Liver (tissue), 9 donors: Measurements from ENCODE around the gene PRSS33. TPM values are rescaled to one million over a fixed set of nuclear protein-coding genes. Genes with fewer than 3 reads are reported as not detected.

Experiments
- DNase-seq: peaks from one replicate; pipeline ENCODE4 v3.0.0-alpha.2; 2017; ENCODE audit warnings: low spot score
- H3K27ac ChIP-seq, 2 donors: one replicate each; pipeline ENCODE4 v1.7.0; 2013; ENCODE audit warnings: inconsistent platforms in 2 of 2, low read length in 2 of 2, control low read depth in 1 of 2, low read depth in 1 of 2, mild to moderate bottlenecking in 1 of 2
- H3K27me3 ChIP-seq, 4 donors: one replicate each; pipeline versions ENCODE4 v1.6.1 to v1.7.0; 2013; ENCODE audit warnings: low read length in 3 of 4, inconsistent platforms in 1 of 4, mild to moderate bottlenecking in 1 of 4, moderate library complexity in 1 of 4; ENCODE audit not compliant: control insufficient read depth in 4 of 4, insufficient read depth in 4 of 4
- H3K36me3 ChIP-seq, 4 donors: one replicate each; pipeline versions ENCODE4 v1.6.1 to v1.7.0; 2013; ENCODE audit warnings: low read length in 3 of 4, mild to moderate bottlenecking in 3 of 4, low read depth in 1 of 4, moderate library complexity in 1 of 4; ENCODE audit not compliant: control insufficient read depth in 4 of 4, insufficient read depth in 3 of 4
- H3K4me1 ChIP-seq, 4 donors: one replicate each; pipeline versions ENCODE4 v1.6.1 to v1.7.0; 2013; ENCODE audit warnings: low read length in 3 of 4, mild to moderate bottlenecking in 3 of 4, moderate library complexity in 1 of 4; ENCODE audit not compliant: control insufficient read depth in 4 of 4, insufficient read depth in 4 of 4
- H3K4me3 ChIP-seq, 3 donors: one replicate each; pipeline versions ENCODE4 v1.6.1 to v1.7.0; 2013; ENCODE audit warnings: low read length in 3 of 3, control low read depth in 1 of 3, low read depth in 1 of 3, mild to moderate bottlenecking in 1 of 3
- H3K9ac ChIP-seq, 2 donors: one replicate each; pipeline ENCODE4 v1.7.0; 2013; ENCODE audit warnings: low read length in 2 of 2, mild to moderate bottlenecking in 2 of 2, moderate library complexity in 2 of 2, control low read depth in 1 of 2, low read depth in 1 of 2
- H3K9me3 ChIP-seq, 4 donors: one replicate each; pipeline versions ENCODE4 v1.6.1 to v1.7.0; 2013; ENCODE audit warnings: low read length in 3 of 4; ENCODE audit not compliant: control insufficient read depth in 4 of 4
- ATF3 ChIP-seq: IDR thresholded peaks from 2 replicates; pipeline ENCODE4 v1.6.1; 2016; ENCODE audit warnings: antibody characterized with exemption
- CTCF ChIP-seq: fragments of 150-350 bp; IDR thresholded peaks from 2 replicates; pipeline ENCODE4 v1.5.1; 2017; ENCODE audit warnings: improper control_type of control experiment, low read depth, low read length; ENCODE audit not compliant: missing input control
- EGR1 ChIP-seq, 2 donors: IDR thresholded peaks; 2 replicates each; pipeline ENCODE4 v1.6.1; 2016 to 2018; ENCODE audit warnings: antibody characterized with exemption in 2 of 2, low read depth in 2 of 2
- FOXA1 ChIP-seq: IDR thresholded peaks from 2 replicates; pipeline ENCODE4 v1.6.1; 2016; ENCODE audit warnings: antibody characterized with exemption
- FOXA2 ChIP-seq: IDR thresholded peaks from 2 replicates; pipeline ENCODE4 v1.6.1; 2016; ENCODE audit warnings: antibody characterized with exemption
- GABPA ChIP-seq, 2 donors: IDR thresholded peaks in 1 of 2; conservative IDR thresholded peaks in 1 of 2; 2 replicates each; pipeline ENCODE4 v1.6.1; 2016; ENCODE audit warnings: antibody characterized with exemption in 2 of 2, mild to moderate bottlenecking in 1 of 2, moderate library complexity in 1 of 2
- HNF4A ChIP-seq, 2 donors: conservative IDR thresholded peaks; 2 replicates each; pipeline ENCODE4 v1.6.1; 2016; ENCODE audit warnings: antibody characterized with exemption in 2 of 2, mild to moderate bottlenecking in 2 of 2
- HNF4G ChIP-seq: IDR thresholded peaks from 2 replicates; pipeline ENCODE4 v1.6.1; 2016; ENCODE audit warnings: antibody characterized with exemption
- JUND ChIP-seq, 2 donors: IDR thresholded peaks; 2 replicates each; pipeline ENCODE4 v1.6.1; 2016; ENCODE audit warnings: antibody characterized with exemption in 2 of 2
- MAX ChIP-seq: IDR thresholded peaks from 2 replicates; pipeline ENCODE4 v1.6.1; 2016; ENCODE audit warnings: antibody characterized with exemption
- NR2F2 ChIP-seq: IDR thresholded peaks from 2 replicates; pipeline ENCODE4 v1.6.1; 2016; ENCODE audit warnings: antibody characterized with exemption
- RAD21 ChIP-seq, 2 donors: IDR thresholded peaks; 2 replicates each; pipeline ENCODE4 v1.6.1; 2016; ENCODE audit warnings: antibody characterized with exemption in 2 of 2, mild to moderate bottlenecking in 2 of 2
- REST ChIP-seq: IDR thresholded peaks from 2 replicates; pipeline ENCODE4 v1.6.1; 2016; ENCODE audit warnings: antibody characterized with exemption, mild to moderate bottlenecking
- RXRA ChIP-seq, 2 donors: IDR thresholded peaks; 2 replicates each; pipeline ENCODE4 v1.6.1; 2017 to 2018; ENCODE audit warnings: antibody characterized with exemption in 2 of 2, mild to moderate bottlenecking in 1 of 2
- SP1 ChIP-seq: IDR thresholded peaks from 2 replicates; pipeline ENCODE4 v1.6.1; 2018; ENCODE audit warnings: antibody characterized with exemption, mild to moderate bottlenecking
- YY1 ChIP-seq: IDR thresholded peaks from 2 replicates; pipeline ENCODE4 v1.6.1; 2016; ENCODE audit warnings: antibody characterized with exemption, mild to moderate bottlenecking
- ZBTB33 ChIP-seq: IDR thresholded peaks from 2 replicates; pipeline ENCODE4 v1.6.1; 2016; ENCODE audit warnings: antibody characterized with exemption
- WGBS: extraction: QIAGEN DNeasy Blood & Tissue Kit; methylation state at CpG from one replicate; pipeline ENCODE4 v1.1.7; 2013; 5-methylcytosine and 5-hydroxymethylcytosine counted together
- polyA plus RNA-seq, 2 donors: library from polyadenylated mRNA; stranded (reverse) in 1 of 2; unstranded in 1 of 2; fragments of 200-250 nt in 1 of 2; fragments of >200 nt in 1 of 2; fragmentation: Nextera tagmentation in 1 of 2; extraction: Ambion mirVana in 1 of 2; gene quantifications; one replicate each; pipeline versions ENCODE4 v1.2.1 to v1.2.3, GENCODE V29; 2013 to 2015
- total RNA-seq, 2 donors: library from RNA; depleted of rRNA; stranded (reverse); fragments of >200 nt; gene quantifications; one replicate each; pipeline ENCODE4 v1.2.3, GENCODE V29; 2014
- donor health status: healthy.
- donor health status: healthy.
- donor health status: healthy.
- donor health status: healthy.
- donor health status: healthy.

The PRSS33 gene
- total and polyA plus RNA-seq, 4 donors: not detected

- H3K4me3 ChIP-seq: no peak overlapping the region
- H3K9me3 ChIP-seq: no peaks in the 10 kb centered on the region
- H3K36me3 ChIP-seq: no peaks in the 10 kb centered on the region
- no peaks in the 10 kb centered on the region for H3K27me3 ChIP-seq
- DNase-seq: no peak
- WGBS: 92% methylated on average over 6 of the region's 6 CpGs
- H3K9ac ChIP-seq: no peak overlapping the region
- TF ChIP-seq HNF4G (no peak), SP1 (no peak), EGR1 (IDR thresholded peaks at IDR 0.05; ENCODE audit: low read depth in 2 of 2) (no peak)
- no peaks in the 10 kb centered on the region for H3K4me1 ChIP-seq
- no peak overlapping the region for H3K27ac ChIP-seq
Measured at GRCh38 chr16:2744711-2745110, 42.6 kb downstream of the PRSS33 start.

GRCh38 chr16:2743007-2743810, 44.2 kb downstream of the PRSS33 start:
- Histone ChIP-seq H3K4me1 (no peaks in the 10 kb centered on the region), H3K27ac (no peak overlapping the region), H3K27me3 (no peaks in the 10 kb centered on the region), H3K4me3 (no peak overlapping the region), H3K36me3 (no peaks in the 10 kb centered on the region), H3K9ac (no peak overlapping the region), H3K9me3 (no peaks in the 10 kb centered on the region)
- DNase-seq: no peak
- no peak for TF ChIP-seq FOXA2
- TF ChIP-seq ZBTB33: no peak
- no peak for TF ChIP-seq EGR1 (IDR thresholded peaks at IDR 0.05; ENCODE audit: low read depth in 2 of 2)
- TF ChIP-seq MAX: no peak
- no peak for TF ChIP-seq RXRA (IDR thresholded peaks at IDR 0.05)
- no peak for TF ChIP-seq SP1
- TF ChIP-seq ATF3: no peak
- no peak for TF ChIP-seq RAD21 (IDR thresholded peaks at IDR 0.05)
- TF ChIP-seq GABPA (IDR thresholded peaks at IDR 0.05 in 1 of 2, conservative IDR thresholded peaks at IDR 0.05 in 1 of 2): no peak
- no peak for TF ChIP-seq YY1
- no peak for TF ChIP-seq REST
- no peak for TF ChIP-seq HNF4A (conservative IDR thresholded peaks at IDR 0.05)
- no peak for TF ChIP-seq CTCF
- no peak for TF ChIP-seq JUND (IDR thresholded peaks at IDR 0.05)
- no peak for TF ChIP-seq FOXA1
- TF ChIP-seq HNF4G: no peak
- TF ChIP-seq NR2F2: no peak
- 91% methylated on average over 19 of the region's 19 CpGs for WGBS
